G401.6 (cell line): ENCODE data around the gene RFT1.
A peak's percentile ranks its signal among the peaks of the same experiment; 100 is the strongest.

Experiments
- FAIRE-seq: peaks from 2 replicates; lab custom pipeline; 2012; peaks lifted over from hg19 to GRCh38; lab: Jason Lieb, UNC

The RFT1 gene

DNA sequence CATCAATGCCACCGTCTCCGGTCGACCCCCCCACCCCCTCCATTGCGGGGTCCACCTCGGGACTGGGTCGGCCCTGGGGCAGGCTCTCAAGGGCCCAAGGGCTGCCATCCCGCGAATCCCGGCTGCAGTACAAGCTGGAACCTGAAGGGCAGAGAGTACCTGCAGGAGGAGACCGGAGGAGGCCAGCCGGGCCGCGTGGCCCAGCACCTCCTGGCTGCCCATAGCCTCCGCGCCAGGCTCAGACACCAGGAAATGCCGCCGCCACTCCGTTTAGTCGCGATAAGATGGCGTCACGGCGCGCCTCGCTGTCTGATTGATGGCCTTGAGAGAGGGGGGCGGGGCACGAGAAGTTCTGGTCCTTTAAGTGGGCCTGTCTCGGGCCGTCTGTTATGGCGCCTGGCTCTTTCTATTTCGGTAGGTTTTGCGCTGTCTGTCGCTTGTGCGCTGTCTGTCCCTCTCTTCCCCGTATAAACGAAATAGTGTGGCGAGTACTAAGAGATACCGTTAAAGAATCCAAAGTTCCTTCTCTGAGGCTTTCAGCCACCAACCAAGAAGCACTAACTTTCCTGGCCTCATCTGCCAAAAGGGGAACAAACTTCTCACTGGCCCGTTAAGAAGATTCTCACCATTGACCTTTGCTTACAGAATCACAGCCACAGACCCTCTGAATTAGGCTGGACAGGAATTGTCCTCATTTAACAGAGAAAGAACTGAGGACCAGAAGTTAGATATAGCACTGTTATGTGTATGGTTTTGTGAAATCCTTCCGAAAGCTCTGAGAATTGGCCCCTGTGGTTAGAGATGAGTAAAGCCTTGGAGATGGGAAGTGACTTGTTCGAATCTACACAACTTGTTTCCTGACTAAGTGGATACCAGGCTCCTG, at the start of gene RFT1:
Gene RFT1 (minus strand): TSS at position 257 of the 883 bp plus-strand sequence. CDS start 35 bp downstream, at position 222.
- peak; percentile 86 for FAIRE-seq

GRCh38 chr3:53179580-53179979, 49.3 kb upstream of the RFT1 start:
- no peak for FAIRE-seq

GRCh38 chr3:53178246-53178645, 48.0 kb upstream of the RFT1 start:
- no peak for FAIRE-seq

GRCh38 chr3:53175613-53176540, 45.6 kb upstream of the RFT1 start:
- FAIRE-seq: no peak

GRCh38 chr3:53174346-53175250, 44.4 kb upstream of the RFT1 start:
- FAIRE-seq: no peak

DNA sequence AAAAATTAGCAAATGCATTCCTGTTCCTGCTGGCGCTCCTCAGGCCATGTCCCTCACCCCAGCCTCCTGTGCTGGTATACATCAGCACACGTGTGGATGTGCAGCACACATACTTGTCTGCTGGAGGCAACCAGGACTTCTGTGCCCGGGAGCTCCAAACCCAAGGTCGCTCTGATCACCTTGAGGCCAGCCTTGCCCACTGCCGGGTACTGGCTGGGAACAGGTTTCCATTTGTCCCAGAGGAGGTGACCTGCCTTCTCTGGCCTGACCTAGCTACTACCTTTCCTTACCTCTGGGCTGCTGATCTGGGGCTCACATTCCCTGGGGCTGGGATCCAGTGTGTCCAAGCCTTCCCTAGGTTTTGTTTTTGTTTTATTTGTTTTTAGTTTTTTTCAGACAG, 42.9 kb upstream of the RFT1 start:
- no peak for FAIRE-seq

GRCh38 chr3:53171827-53172505, 41.7 kb upstream of the RFT1 start:
- no peak for FAIRE-seq

DNA sequence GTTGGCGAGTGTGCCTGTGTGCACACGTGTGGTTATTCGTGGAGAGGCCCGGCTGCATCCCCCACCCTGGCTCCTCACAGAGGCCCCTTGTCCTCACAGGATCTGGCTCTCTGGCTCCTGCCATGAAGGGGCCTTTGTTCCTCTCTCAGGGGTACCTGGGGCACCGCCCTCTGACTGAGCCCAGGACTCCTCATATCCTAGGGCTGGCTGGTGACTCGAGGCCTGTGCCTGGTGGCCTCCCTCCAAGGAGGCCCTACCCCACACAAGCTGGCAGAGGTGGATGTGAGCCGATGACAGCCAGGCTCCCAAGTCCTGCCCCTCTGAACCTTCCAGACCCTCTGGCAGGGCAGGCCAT, 40.8 kb upstream of the RFT1 start:
- no peak for FAIRE-seq

DNA sequence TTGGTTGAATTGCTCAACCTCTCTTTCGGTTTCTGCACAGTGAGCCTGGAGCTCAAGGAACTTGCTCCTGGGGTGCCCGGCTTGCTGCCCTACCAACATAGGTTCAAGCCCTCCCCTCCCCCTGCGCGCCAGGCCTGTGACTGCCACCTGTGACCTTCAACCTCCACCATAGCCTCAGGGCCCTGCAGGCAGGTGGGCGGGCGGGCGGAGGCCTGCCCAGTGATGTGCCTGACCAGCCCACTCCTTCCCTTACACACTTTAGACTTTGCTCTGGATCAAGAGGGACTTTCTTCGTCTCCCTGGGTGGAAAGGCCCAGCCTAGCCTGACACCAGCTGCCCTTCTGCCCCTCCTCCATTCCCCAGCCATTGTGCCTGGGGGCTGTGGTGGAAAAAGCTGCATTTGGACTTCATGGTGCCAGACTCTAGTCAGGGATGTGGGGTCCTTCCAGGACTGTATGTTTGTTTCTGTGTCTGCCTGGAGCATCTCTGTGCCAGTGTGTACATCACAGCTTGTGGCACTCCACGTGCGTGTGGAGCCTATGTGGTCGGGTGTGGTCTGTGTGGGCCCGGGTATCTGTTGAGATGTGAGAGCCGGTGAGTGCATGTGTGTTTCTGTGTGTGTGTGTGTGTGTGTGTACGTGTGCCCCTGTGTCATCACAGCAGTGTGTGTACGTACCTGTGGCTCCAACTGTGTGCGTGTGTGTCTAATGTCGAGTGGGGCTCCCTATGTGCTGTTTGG, 40.3 kb upstream of the RFT1 start:
- FAIRE-seq: no peak

- FAIRE-seq: no peak
Observed at GRCh38 chr3:53169832-53170324, 39.6 kb upstream of the RFT1 start.

- FAIRE-seq: no peak
Observed at GRCh38 chr3:53169045-53169831, 39.0 kb upstream of the RFT1 start.

- no peak for FAIRE-seq
Observed at GRCh38 chr3:53168175-53168923, 38.1 kb upstream of the RFT1 start.

GRCh38 chr3:53167418-53168174, 37.4 kb upstream of the RFT1 start:
- FAIRE-seq: no peak

DNA sequence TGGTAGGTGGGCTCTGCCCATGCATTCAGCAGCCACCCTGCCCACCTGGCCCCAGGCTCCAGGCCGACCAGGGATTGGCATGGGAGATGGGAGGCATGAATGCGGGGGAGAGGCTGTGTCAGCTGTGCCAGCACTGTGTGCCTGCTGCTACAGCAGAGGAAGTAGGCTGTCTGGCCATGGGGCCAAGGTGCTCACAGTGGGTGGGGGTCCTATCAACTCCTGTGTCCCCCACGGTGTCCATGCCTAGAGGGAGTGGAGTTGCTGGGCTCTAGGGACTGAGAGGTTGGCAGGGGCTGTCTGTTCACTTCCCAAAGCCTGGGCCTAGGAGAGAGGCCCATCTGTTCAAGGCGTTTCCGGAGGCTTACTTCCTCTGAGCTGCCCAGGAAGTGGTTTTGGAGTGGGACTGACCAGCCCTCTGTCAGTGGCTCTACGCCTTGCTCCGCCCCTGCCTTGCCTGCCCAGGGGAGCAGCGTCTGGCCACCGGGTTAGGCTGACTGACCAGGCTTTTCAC, 36.6 kb upstream of the RFT1 start:
- FAIRE-seq: no peak

- no peak for FAIRE-seq
Observed at GRCh38 chr3:53166206-53166605, 36.0 kb upstream of the RFT1 start.

DNA sequence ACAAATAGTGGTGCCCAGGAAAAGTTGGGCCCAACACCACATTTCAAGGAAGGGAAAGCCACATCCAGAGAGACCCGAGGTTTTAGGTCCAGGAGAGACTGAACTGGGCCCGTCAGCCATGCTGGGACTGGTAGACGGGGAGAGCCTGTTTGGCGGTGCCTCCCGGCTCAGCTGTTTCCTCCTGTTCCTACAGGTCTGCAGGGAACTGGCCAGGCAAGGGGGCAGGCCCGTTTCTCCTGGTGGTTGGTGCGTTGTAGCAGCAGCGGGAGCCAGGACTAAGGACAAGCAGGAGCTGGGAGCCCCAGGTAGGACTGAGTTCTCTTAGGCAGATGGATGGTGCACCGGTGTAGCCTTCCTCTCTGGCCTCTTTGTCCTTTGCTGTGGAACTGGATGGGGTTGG, 34.7 kb upstream of the RFT1 start:
- FAIRE-seq: no peak

DNA sequence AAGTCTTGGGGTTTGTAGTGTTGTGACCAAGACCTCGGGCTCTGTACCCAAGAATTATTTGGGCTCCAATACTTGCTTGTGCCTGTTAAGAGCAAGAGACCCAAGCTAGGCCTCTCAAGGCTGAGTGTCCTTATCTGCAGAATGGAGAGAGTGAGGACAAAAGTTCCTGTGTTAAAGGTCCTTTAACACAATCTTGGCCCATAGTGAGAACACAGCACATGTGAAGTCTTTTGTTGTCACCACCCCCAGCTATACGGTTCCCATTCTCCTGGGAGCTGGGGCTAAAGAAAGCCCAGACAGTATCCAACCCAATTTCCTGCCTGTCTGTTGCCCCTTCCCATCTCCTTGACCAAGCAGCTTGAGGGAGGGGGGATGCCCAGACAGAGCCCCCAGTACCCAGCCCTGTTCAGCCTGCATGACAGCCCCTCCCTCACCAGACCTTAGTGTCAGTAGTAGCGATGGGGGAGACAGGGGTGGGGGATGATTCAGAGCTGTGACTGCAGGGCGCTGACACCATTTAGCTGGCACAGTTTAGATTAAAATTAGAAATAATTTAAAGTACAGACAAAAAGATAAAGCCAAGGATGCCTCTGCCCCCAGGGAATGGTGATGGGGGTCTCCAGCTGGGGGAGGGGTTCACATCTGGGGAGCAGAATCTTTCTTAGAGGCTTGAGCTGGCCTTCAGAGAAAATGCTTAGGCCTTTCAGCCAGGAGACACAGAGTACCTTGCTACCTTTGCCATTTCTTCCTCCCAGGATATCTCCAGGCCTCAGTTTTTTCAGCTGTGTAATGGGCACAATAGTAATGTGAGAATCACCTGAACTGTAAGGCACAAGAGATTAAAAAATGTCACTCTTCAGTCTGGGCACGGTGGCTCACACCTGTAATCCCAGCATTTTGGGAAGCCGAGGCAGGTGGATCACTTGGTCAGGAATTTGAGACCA, 33.5 kb upstream of the RFT1 start:
- FAIRE-seq: no peak
